ENCODE measurements around the gene RABGGTA.

DNA sequence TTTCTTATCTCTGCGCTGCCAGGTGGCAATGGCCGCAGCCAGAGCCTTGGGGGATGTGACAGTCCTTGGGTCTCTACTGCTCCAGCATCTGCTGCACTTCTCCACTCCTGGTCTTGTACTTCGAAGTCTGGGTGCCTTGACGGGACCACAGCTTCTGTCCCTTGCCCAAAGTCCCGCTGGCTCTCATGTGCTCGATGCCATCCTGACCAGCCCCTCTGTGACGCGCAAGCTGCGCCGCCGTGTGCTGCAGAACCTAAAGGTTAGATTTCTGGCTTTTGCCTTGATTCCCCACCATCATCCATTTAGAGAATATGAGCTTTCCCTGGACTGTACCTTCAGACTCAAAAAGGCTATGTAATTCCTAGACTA is 32.6 kb upstream of the RABGGTA start:
- TF ChIP-seq, protein P1, sequence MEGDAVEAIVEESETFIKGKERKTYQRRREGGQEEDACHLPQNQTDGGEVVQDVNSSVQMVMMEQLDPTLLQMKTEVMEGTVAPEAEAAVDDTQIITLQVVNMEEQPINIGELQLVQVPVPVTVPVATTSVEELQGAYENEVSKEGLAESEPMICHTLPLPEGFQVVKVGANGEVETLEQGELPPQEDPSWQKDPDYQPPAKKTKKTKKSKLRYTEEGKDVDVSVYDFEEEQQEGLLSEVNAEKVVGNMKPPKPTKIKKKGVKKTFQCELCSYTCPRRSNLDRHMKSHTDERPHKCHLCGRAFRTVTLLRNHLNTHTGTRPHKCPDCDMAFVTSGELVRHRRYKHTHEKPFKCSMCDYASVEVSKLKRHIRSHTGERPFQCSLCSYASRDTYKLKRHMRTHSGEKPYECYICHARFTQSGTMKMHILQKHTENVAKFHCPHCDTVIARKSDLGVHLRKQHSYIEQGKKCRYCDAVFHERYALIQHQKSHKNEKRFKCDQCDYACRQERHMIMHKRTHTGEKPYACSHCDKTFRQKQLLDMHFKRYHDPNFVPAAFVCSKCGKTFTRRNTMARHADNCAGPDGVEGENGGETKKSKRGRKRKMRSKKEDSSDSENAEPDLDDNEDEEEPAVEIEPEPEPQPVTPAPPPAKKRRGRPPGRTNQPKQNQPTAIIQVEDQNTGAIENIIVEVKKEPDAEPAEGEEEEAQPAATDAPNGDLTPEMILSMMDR (IDR thresholded peaks at IDR 0.05), result no peak
- no peak for TF ChIP-seq POLR2A (IDR thresholded peaks at IDR 0.05)
